ENCODE results near the gene IFI16. TPM values are rescaled to one million over a fixed set of nuclear protein-coding genes. Genes with fewer than 3 reads are reported as not detected.

IFI16 gene
- total RNA-seq, 2 experiments from 2014 or later, result 190 to 199 TPM

DNA sequence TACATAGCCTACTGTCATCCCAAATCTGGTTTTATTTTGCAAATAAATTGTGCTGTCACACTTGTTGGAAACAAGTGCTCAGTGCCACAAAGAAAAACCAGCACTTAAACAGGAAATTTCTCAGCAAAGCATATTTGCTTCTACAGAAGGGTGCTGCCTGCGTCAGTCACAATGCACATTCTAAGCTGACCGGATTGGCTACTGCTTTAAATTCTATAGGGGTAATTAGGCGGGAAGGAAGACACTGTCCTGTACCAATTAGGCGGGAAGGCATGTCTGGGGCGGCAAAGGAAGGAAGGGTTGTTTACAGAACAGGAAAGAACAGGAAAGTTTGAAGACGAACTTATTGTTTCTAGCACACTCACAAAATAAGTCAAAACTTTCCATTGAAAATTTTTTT lies 2.8 kb downstream of the IFI16 start:
- CTCF ChIA-PET, result interaction anchor here (1.2 kb wide), 1 partner anchor 59 kb away, joined by 3 read pairs; no protein-coding TSS in a partner anchor

DNA sequence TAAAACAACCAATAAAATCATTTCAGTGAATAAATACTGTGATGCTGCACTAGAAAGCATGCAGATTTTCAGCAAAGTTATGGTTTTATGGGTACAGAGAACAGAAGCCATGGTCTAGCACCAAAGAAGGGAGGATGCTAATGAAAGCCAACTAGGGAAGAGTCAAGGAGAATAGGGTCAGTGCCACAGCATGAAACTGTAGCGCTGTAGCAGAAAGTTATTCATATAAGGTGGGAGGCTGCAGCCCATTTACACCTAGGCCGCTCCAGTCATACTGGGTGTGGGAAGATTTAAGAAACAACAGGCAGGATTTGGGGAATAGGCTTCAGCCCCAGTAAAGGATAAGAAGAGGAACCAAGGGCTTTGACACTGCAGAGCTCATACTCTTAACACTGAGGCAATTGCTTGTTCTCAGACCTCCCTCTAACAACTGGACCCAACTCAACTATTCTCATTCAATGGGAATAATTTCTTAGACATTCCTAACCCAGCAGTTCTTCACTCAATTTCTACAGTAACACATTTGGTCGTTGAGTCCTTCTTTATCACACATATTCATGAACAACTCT lies 4.4 kb downstream of the IFI16 start:
- CTCF ChIA-PET, result interaction anchor here (1.1 kb wide), 1 partner anchor 16 kb away, joined by 3 read pairs; no protein-coding TSS in a partner anchor
- no peaks in the 10 kb centered on the region for H3K27me3 Mint-ChIP-seq

More for the DNA sequence above, 2.8 kb downstream of the IFI16 start:
- TF ChIP-seq, protein P1, sequence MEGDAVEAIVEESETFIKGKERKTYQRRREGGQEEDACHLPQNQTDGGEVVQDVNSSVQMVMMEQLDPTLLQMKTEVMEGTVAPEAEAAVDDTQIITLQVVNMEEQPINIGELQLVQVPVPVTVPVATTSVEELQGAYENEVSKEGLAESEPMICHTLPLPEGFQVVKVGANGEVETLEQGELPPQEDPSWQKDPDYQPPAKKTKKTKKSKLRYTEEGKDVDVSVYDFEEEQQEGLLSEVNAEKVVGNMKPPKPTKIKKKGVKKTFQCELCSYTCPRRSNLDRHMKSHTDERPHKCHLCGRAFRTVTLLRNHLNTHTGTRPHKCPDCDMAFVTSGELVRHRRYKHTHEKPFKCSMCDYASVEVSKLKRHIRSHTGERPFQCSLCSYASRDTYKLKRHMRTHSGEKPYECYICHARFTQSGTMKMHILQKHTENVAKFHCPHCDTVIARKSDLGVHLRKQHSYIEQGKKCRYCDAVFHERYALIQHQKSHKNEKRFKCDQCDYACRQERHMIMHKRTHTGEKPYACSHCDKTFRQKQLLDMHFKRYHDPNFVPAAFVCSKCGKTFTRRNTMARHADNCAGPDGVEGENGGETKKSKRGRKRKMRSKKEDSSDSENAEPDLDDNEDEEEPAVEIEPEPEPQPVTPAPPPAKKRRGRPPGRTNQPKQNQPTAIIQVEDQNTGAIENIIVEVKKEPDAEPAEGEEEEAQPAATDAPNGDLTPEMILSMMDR (IDR thresholded peaks at IDR 0.05), result no peak
- peak; percentile 52 for ATAC-seq
- Mint-ChIP-seq H3K27ac (peak overlapping the region; percentile 97), H3K4me1 (ENCODE audit: low read depth) (peaks cover 35% of the 10 kb centered on the region), H3K9me3 (no peaks in the 10 kb centered on the region), H3K4me3 (peak overlapping the region; percentile 84), H3K27me3 (no peaks in the 10 kb centered on the region), H3K36me3 (ENCODE audit: low read depth) (peaks cover 79% of the 10 kb centered on the region)
- POLR2A ChIA-PET, result interaction anchor here (0.7 to 3.1 kb wide), 5 partner anchors 10 to 79 kb away, joined by 3 to 28 read pairs (median 4); partner anchors contain the start of gene AIM2
- intact Hi-C loops (cut with micrococcal nuclease), result loop anchor here (5.0 kb wide), 1 partner anchor 65 kb away; the partner anchor contains the start of gene AIM2
- DNase-seq, result peak; percentile 85

DNA sequence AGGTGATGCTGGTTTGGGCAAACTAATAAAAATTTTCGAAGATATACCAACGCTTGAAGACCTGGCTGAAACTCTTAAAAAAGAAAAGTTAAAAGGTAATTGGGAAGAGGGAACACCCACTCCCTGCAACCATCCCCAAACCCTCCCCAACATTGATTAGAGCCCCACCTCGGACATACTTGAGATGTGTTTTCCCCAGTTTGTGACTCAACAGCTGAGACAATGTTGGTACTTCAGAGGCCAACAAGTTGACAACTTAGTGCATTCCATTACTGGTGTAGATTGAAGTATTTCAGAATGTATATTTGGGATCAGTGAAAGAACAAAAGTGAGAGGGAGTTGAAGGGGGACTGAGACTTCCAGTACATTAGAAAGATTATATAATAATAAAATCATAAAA lies 5.1 kb downstream of the IFI16 start:
- H3K36me3 Mint-ChIP-seq (ENCODE audit: low read depth), result peaks cover 91% of the 10 kb centered on the region
- DNase-seq, result peak; percentile 17
- no peak for ATAC-seq
- TF ChIP-seq, protein P1 (IDR thresholded peaks at IDR 0.05), result no peak
- H3K4me3 Mint-ChIP-seq, result peak overlapping the region; percentile 84
- no peaks in the 10 kb centered on the region for H3K27me3 Mint-ChIP-seq
- POLR2A ChIA-PET, result interaction anchor here (1.1 to 3.1 kb wide), 2 partner anchors 53 to 62 kb away, joined by 3 to 28 read pairs; partner anchors contain the start of gene AIM2
- H3K9me3 Mint-ChIP-seq, result no peaks in the 10 kb centered on the region
- H3K4me1 Mint-ChIP-seq (ENCODE audit: low read depth), result peaks cover 32% of the 10 kb centered on the region
- CTCF ChIA-PET, result no interaction called here
- intact Hi-C loops (cut with micrococcal nuclease), result loop anchor here (5.0 kb wide), 1 partner anchor 62 kb away; the partner anchor contains the start of gene AIM2
- peak overlapping the region; percentile 97 for H3K27ac Mint-ChIP-seq

More for the DNA sequence above, 4.4 kb downstream of the IFI16 start:
- peak overlapping the region; percentile 84 for H3K4me3 Mint-ChIP-seq
- no peak for ATAC-seq
- intact Hi-C loops (cut with micrococcal nuclease), result loop anchor here (5.0 kb wide), 1 partner anchor 63 kb away; the partner anchor contains the start of gene AIM2
- peaks cover 86% of the 10 kb centered on the region for H3K36me3 Mint-ChIP-seq (ENCODE audit: low read depth)
- DNase-seq, result no peak
- POLR2A ChIA-PET, result interaction anchor here (1.1 to 3.1 kb wide), 3 partner anchors 39 to 63 kb away, joined by 3 to 28 read pairs (median 5); partner anchors contain the start of gene AIM2
- no peaks in the 10 kb centered on the region for H3K9me3 Mint-ChIP-seq
- H3K27ac Mint-ChIP-seq, result peak overlapping the region; percentile 97
- peaks cover 29% of the 10 kb centered on the region for H3K4me1 Mint-ChIP-seq (ENCODE audit: low read depth)
- TF ChIP-seq, protein P1 (IDR thresholded peaks at IDR 0.05), result no peak

DNA sequence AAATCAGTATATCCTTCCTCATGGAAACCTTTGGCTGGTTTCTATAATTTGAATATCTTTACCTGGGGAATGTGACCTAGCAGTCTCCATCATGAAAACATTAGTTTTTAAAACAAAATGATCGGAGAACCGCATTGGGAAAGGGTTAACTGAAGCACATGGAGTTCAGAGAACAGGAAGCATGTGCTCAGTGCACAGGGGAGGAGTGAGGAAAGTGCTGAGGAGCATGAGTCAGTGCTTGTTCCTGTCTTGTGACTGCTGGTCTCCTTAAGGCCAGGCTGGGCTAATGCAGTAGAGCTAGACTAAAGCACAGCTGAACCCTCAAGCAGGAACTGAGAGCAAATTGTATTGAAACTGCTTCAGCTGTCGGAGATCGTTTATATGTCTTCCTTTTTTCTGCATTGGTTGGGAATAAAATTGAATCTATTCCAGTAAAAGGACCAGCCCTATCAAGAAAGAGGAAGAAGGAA lies 5.8 kb downstream of the IFI16 start:
- peak overlapping the region; percentile 84 for H3K4me3 Mint-ChIP-seq
- peaks cover 91% of the 10 kb centered on the region for H3K36me3 Mint-ChIP-seq (ENCODE audit: low read depth)
- ATAC-seq, result peak; percentile 85
- TF ChIP-seq, protein P1 (IDR thresholded peaks at IDR 0.05), result peak; percentile 13
- intact Hi-C loops (cut with micrococcal nuclease), result no loop called here
- peak; percentile 83 for DNase-seq
- POLR2A ChIA-PET, result interaction anchor here (0.9 to 1.5 kb wide), 4 partner anchors 10 to 62 kb away, joined by 3 to 7 read pairs (median 4); partner anchors contain the start of gene AIM2
- H3K9me3 Mint-ChIP-seq, result no peaks in the 10 kb centered on the region
- H3K27ac Mint-ChIP-seq, result peak overlapping the region; percentile 97
- H3K4me1 Mint-ChIP-seq (ENCODE audit: low read depth), result peaks cover 38% of the 10 kb centered on the region
- CTCF ChIA-PET, result interaction anchor here (1.0 kb wide), 1 partner anchor 53 kb away, joined by 3 read pairs; no protein-coding TSS in a partner anchor
- H3K27me3 Mint-ChIP-seq, result no peaks in the 10 kb centered on the region

Data from activated CD8-positive, alpha-beta T cell treated with anti-CD3 and anti-CD28 coated beads for 36 hours (primary cell).